ENCODE data around the gene PHF8. TPM values are rescaled to one million over a fixed set of nuclear protein-coding genes. Genes with fewer than 3 reads are reported as not detected.

Gene PHF8
- polyA plus RNA-seq, 2 of the 4 experiments (the other 2 are of a cell fraction) = 7.6 to 11.7 TPM

DNA sequence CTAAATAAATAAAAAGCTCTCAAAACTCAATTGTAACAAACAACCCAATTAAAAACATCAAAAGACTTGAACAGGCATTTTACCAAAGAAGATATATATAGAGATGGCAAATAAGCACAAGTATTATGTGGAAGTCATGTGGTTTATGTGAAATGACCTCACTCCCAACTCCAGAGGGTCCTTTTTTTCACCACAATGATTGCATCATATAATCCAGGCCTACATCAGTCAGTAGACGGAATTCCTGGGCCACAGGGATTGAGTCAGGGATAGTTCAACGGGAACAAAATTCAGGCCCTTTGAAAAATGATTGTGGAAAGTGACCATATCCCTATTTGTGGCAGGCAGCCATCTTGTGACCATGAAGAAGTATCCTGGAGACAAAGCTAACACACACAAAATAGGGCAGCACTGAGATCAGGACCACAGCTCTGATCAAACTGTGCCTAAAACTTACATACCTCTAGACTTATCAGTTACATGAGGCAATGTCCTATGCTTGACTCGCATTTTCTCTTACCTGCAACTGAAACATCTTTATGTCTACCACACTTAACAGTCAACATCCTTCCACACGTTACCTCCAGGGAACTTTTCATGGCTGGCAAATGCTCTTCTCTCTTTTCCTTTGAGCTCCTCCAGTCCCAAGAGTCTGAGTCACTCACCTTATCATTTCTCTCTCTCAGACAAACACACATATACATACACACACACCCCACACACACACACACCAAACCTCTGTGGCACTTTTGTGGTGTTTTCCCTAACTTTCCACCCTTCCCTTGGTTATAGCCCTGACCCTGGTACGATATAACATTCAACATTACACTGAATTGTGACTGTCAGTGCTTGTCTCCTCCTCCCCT, 113.5 kb downstream of the PHF8 start:
- 67% methylated on average over 5 of the region's 5 CpGs for WGBS (ENCODE audit: missing lambda C conversion rate)
- no peak overlapping the region for H3K27ac ChIP-seq
- no peak overlapping the region for H3K4me3 ChIP-seq
- CTCF ChIA-PET = no interaction called here
- POLR2A ChIA-PET = no interaction called here
- DNase-seq (ENCODE audit: low read depth in 1 of 2, low spot score in 1 of 2) = peak in 1 of 2 experiments; percentile 3
- no peaks in the 10 kb centered on the region for H3K9me3 ChIP-seq
- H3K4me1 ChIP-seq = no peaks in the 10 kb centered on the region
- no peak overlapping the region for H3K4me2 ChIP-seq
- no peak for TF ChIP-seq PHF8 (IDR thresholded peaks at IDR 0.05; ENCODE audit: borderline replicate concordance, low read depth)
- no peak for TF ChIP-seq ESRRA (IDR thresholded peaks at IDR 0.05; ENCODE audit: borderline replicate concordance, low read length)
- no peak for TF ChIP-seq KDM5A (IDR thresholded peaks at IDR 0.05)
- TF ChIP-seq TFCP2L1 (CRISPR knock-in tag; IDR thresholded peaks at IDR 0.05) = no peak
- no peak for TF ChIP-seq GATA3 (IDR thresholded peaks at IDR 0.05; ENCODE audit: borderline replicate concordance)
- TF ChIP-seq RCOR1 (IDR thresholded peaks at IDR 0.05; ENCODE audit: low read depth, low read length) = no peak
- TF ChIP-seq, protein P1, sequence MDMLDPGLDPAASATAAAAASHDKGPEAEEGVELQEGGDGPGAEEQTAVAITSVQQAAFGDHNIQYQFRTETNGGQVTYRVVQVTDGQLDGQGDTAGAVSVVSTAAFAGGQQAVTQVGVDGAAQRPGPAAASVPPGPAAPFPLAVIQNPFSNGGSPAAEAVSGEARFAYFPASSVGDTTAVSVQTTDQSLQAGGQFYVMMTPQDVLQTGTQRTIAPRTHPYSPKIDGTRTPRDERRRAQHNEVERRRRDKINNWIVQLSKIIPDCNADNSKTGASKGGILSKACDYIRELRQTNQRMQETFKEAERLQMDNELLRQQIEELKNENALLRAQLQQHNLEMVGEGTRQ (IDR thresholded peaks at IDR 0.05) = no peak
- no peak for TF ChIP-seq RARB (CRISPR knock-in tag; IDR thresholded peaks at IDR 0.05)
- TF ChIP-seq SMC3 (IDR thresholded peaks at IDR 0.05) = no peak
- TF ChIP-seq HOXA7 (CRISPR knock-in tag; IDR thresholded peaks at IDR 0.05) = no peak
- TF ChIP-seq EHF (CRISPR knock-in tag; IDR thresholded peaks at IDR 0.05) = no peak
- no peak for TF ChIP-seq RFX5 (IDR thresholded peaks at IDR 0.05)
- ATAC-seq = peak in 1 of 2 experiments; percentile 54; a peak in 1 of 6 replicates
- FAIRE-seq = no peak

DNA sequence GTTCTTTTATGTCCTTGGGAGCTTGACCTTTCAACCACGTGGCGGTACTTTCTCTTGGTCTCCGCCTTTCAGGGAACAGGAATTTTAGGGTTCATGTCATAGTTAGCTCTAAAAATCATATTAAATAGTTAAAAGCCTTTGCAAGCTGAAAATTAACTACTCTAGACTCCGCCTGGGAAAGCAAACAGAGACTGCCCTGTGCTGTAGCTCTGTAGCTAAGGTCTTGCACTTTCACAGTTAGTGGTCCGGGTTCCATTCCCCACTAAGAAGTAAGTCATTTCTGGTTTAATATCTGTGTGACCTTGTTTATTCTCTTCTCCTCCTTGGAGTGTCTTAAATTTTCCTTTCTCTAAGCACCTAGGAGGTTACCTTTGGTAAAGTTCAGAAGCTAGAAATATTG, 118.2 kb downstream of the PHF8 start:
- 61% methylated on average over 5 of the region's 5 CpGs for WGBS (ENCODE audit: missing lambda C conversion rate)
- H3K4me2 ChIP-seq = no peak overlapping the region
- no peaks in the 10 kb centered on the region for H3K4me1 ChIP-seq
- H3K9me3 ChIP-seq = no peaks in the 10 kb centered on the region
- CTCF ChIA-PET = interaction anchor here (0.6 kb wide), 2 partner anchors 28 to 172 kb away, joined by 3 read pairs; no protein-coding TSS in a partner anchor
- no peak overlapping the region for H3K4me3 ChIP-seq
- DNase-seq (ENCODE audit: low read depth in 1 of 2, low spot score in 1 of 2) = no peak
- FAIRE-seq = no peak
- POLR2A ChIA-PET = no interaction called here
- no peak overlapping the region for H3K27ac ChIP-seq
- TF ChIP-seq FOSB (CRISPR knock-in tag; IDR thresholded peaks at IDR 0.05) (no peak), NR3C1 (IDR thresholded peaks at IDR 0.05) (no peak), TP53 (CRISPR knock-in tag; IDR thresholded peaks at IDR 0.05) (no peak), BHLHE40 (IDR thresholded peaks at IDR 0.05; ENCODE audit: low read depth, low read length) (no peak), RFX5 (IDR thresholded peaks at IDR 0.05) (no peak), FOXS1 (CRISPR knock-in tag; IDR thresholded peaks at IDR 0.05) (no peak), RCOR1 (IDR thresholded peaks at IDR 0.05; ENCODE audit: low read depth, low read length) (no peak), NFE2L2 (conservative IDR thresholded peaks at IDR 0.05; ENCODE audit: low read length) (no peak), HDAC2 (IDR thresholded peaks at IDR 0.05) (no peak), GATA3 (IDR thresholded peaks at IDR 0.05; ENCODE audit: borderline replicate concordance) (no peak), JUNB (IDR thresholded peaks at IDR 0.05) (no peak), KDM1A (IDR thresholded peaks at IDR 0.05; ENCODE audit: low read depth) (no peak)
- TF ChIP-seq, protein P2, sequence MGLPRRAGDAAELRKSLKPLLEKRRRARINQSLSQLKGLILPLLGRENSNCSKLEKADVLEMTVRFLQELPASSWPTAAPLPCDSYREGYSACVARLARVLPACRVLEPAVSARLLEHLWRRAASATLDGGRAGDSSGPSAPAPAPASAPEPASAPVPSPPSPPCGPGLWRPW (IDR thresholded peaks at IDR 0.05) = no peak
- TF ChIP-seq, protein P1 (IDR thresholded peaks at IDR 0.05) = no peak
- TF ChIP-seq, protein P3, sequence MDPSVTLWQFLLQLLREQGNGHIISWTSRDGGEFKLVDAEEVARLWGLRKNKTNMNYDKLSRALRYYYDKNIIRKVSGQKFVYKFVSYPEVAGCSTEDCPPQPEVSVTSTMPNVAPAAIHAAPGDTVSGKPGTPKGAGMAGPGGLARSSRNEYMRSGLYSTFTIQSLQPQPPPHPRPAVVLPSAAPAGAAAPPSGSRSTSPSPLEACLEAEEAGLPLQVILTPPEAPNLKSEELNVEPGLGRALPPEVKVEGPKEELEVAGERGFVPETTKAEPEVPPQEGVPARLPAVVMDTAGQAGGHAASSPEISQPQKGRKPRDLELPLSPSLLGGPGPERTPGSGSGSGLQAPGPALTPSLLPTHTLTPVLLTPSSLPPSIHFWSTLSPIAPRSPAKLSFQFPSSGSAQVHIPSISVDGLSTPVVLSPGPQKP (IDR thresholded peaks at IDR 0.05; ENCODE audit: low read depth, low read length) = no peak
- TF ChIP-seq, protein P4, sequence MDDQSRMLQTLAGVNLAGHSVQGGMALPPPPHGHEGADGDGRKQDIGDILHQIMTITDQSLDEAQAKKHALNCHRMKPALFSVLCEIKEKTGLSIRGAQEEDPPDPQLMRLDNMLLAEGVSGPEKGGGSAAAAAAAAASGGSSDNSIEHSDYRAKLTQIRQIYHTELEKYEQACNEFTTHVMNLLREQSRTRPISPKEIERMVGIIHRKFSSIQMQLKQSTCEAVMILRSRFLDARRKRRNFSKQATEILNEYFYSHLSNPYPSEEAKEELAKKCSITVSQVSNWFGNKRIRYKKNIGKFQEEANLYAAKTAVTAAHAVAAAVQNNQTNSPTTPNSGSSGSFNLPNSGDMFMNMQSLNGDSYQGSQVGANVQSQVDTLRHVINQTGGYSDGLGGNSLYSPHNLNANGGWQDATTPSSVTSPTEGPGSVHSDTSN (IDR thresholded peaks at IDR 0.05) = no peak
- ATAC-seq = no peak

All from A549 (cell line).